ENCODE measurements around the gene RCL1. TPM values are rescaled to one million over a fixed set of nuclear protein-coding genes. Genes with fewer than 3 reads are reported as not detected.

RCL1 gene
- polyA plus RNA-seq, 3 donors from 2014 or later = 13.6 to 31.3 (median 17.0) TPM

GRCh38 chr9:4805191-4805918 is 12.6 kb downstream of the RCL1 start:
- Mint-ChIP-seq H3K9me3 (peaks cover 5 to 29% (median 14%) of the 10 kb centered on the region in 6 donors), H3K27ac (no peak overlapping the region), H3K4me3 (no peak overlapping the region), H3K4me1 (peaks cover 3 to 34% of the 10 kb centered on the region in 2 donors), H3K27me3 (ENCODE audit: low read depth in 3 of 3) (peaks cover 0 to 5% (median 0%) of the 10 kb centered on the region in 3 donors), H3K36me3 (peaks cover 17 to 28% (median 21%) of the 10 kb centered on the region in 3 donors)
- DNase-seq = no peak

- Mint-ChIP-seq H3K4me3 (no peak overlapping the region), H3K4me1 (peaks cover 5 to 44% of the 10 kb centered on the region in 2 donors), H3K9me3 (peaks cover 5 to 26% (median 17%) of the 10 kb centered on the region in 6 donors), H3K27me3 (ENCODE audit: low read depth in 3 of 3) (peaks cover 0 to 4% (median 3%) of the 10 kb centered on the region in 3 donors), H3K36me3 (peaks cover 14 to 23% (median 19%) of the 10 kb centered on the region in 3 donors), H3K27ac (no peak overlapping the region)
- DNase-seq = no peak
These were observed 17.8 kb downstream of the RCL1 start for GRCh38 chr9:4810565-4810964.

GRCh38 chr9:4811824-4812223 is 19.1 kb downstream of the RCL1 start:
- H3K36me3 Mint-ChIP-seq = peaks cover 8 to 13% (median 8%) of the 10 kb centered on the region in 3 donors
- H3K27ac Mint-ChIP-seq = no peak overlapping the region
- no peak overlapping the region for H3K4me3 Mint-ChIP-seq
- peaks cover 0 to 5% (median 3%) of the 10 kb centered on the region in 3 donors for H3K27me3 Mint-ChIP-seq (ENCODE audit: low read depth in 3 of 3)
- peaks cover 5 to 44% of the 10 kb centered on the region in 2 donors for H3K4me1 Mint-ChIP-seq
- DNase-seq = no peak
- H3K9me3 Mint-ChIP-seq = peaks cover 2 to 14% (median 5%) of the 10 kb centered on the region in 6 donors

GRCh38 chr9:4812858-4813257 is 20.1 kb downstream of the RCL1 start:
- peaks cover 0 to 7% (median 3%) of the 10 kb centered on the region in 3 donors for H3K27me3 Mint-ChIP-seq (ENCODE audit: low read depth in 3 of 3)
- H3K4me1 Mint-ChIP-seq = peaks cover 5 to 40% of the 10 kb centered on the region in 2 donors
- DNase-seq = no peak
- H3K36me3 Mint-ChIP-seq = peaks cover 2 to 7% (median 2%) of the 10 kb centered on the region in 3 donors
- H3K27ac Mint-ChIP-seq = no peak overlapping the region
- H3K4me3 Mint-ChIP-seq = no peak overlapping the region
- H3K9me3 Mint-ChIP-seq = peaks cover 0 to 10% (median 1%) of the 10 kb centered on the region in 6 donors

GRCh38 chr9:4814913-4815312 is 22.2 kb downstream of the RCL1 start:
- H3K27me3 Mint-ChIP-seq (ENCODE audit: low read depth in 3 of 3) = peaks cover 0 to 3% (median 3%) of the 10 kb centered on the region in 3 donors
- H3K9me3 Mint-ChIP-seq = peaks cover 0 to 10% (median 0%) of the 10 kb centered on the region in 6 donors
- H3K4me3 Mint-ChIP-seq = no peak overlapping the region
- peaks cover 0 to 5% (median 0%) of the 10 kb centered on the region in 3 donors for H3K36me3 Mint-ChIP-seq
- peaks cover 2 to 31% of the 10 kb centered on the region in 2 donors for H3K4me1 Mint-ChIP-seq
- no peak for DNase-seq
- H3K27ac Mint-ChIP-seq = no peak overlapping the region

GRCh38 chr9:4815381-4815956 is 22.7 kb downstream of the RCL1 start:
- no peak overlapping the region for H3K27ac Mint-ChIP-seq

GRCh38 chr9:4820168-4820567 is 27.4 kb downstream of the RCL1 start:
- no peak overlapping the region for H3K27ac Mint-ChIP-seq
- no peak overlapping the region for H3K4me3 Mint-ChIP-seq
- DNase-seq = no peak
- H3K27me3 Mint-ChIP-seq (ENCODE audit: low read depth in 3 of 3) = peaks cover 0 to 3% (median 0%) of the 10 kb centered on the region in 3 donors
- peaks cover 9 to 28% of the 10 kb centered on the region in 2 donors for H3K4me1 Mint-ChIP-seq
- no peaks in the 10 kb centered on the region for H3K36me3 Mint-ChIP-seq
- H3K9me3 Mint-ChIP-seq = peaks cover 0 to 1% (median 0%) of the 10 kb centered on the region in 6 donors

More at GRCh38 chr9:4815381-4815956, 22.7 kb downstream of the RCL1 start:
- Mint-ChIP-seq H3K4me1 (peaks cover 2 to 33% of the 10 kb centered on the region in 2 donors), H3K36me3 (peaks cover 0 to 5% (median 0%) of the 10 kb centered on the region in 3 donors), H3K9me3 (peaks cover 0 to 10% (median 0%) of the 10 kb centered on the region in 6 donors), H3K27me3 (ENCODE audit: low read depth in 3 of 3) (peaks cover 0 to 3% (median 3%) of the 10 kb centered on the region in 3 donors), H3K4me3 (no peak overlapping the region)
- DNase-seq = no peak

GRCh38 chr9:4821133-4821532 is 28.4 kb downstream of the RCL1 start:
- Mint-ChIP-seq H3K36me3 (no peaks in the 10 kb centered on the region), H3K27ac (no peak overlapping the region), H3K4me1 (peaks cover 9 to 24% of the 10 kb centered on the region in 2 donors), H3K9me3 (no peaks in the 10 kb centered on the region), H3K4me3 (no peak overlapping the region), H3K27me3 (ENCODE audit: low read depth in 3 of 3) (peaks cover 0 to 2% (median 0%) of the 10 kb centered on the region in 3 donors)
- DNase-seq = no peak

- H3K4me1 Mint-ChIP-seq = peaks cover 9 to 22% of the 10 kb centered on the region in 2 donors
These were observed 29.3 kb downstream of the RCL1 start for GRCh38 chr9:4822057-4822456.

GRCh38 chr9:4826417-4827166 is 33.8 kb downstream of the RCL1 start:
- H3K27me3 Mint-ChIP-seq (ENCODE audit: low read depth in 3 of 3) = peaks cover 0 to 2% (median 0%) of the 10 kb centered on the region in 3 donors
- no peak overlapping the region for H3K4me3 Mint-ChIP-seq
- no peak overlapping the region for H3K27ac Mint-ChIP-seq
- H3K4me1 Mint-ChIP-seq = peaks cover 7 to 10% of the 10 kb centered on the region in 2 donors
- peaks cover 0 to 11% (median 0%) of the 10 kb centered on the region in 3 donors for H3K36me3 Mint-ChIP-seq
- H3K9me3 Mint-ChIP-seq = no peaks in the 10 kb centered on the region
- DNase-seq = no peak

More at GRCh38 chr9:4822057-4822456, 29.3 kb downstream of the RCL1 start:
- H3K9me3 Mint-ChIP-seq = no peaks in the 10 kb centered on the region
- no peak for DNase-seq
- no peak overlapping the region for H3K4me3 Mint-ChIP-seq
- peak overlapping the region in 1 of 6 donors; percentile 12 for H3K27ac Mint-ChIP-seq
- peaks cover 0 to under 1% (median 0%) of the 10 kb centered on the region in 3 donors for H3K27me3 Mint-ChIP-seq (ENCODE audit: low read depth in 3 of 3)
- H3K36me3 Mint-ChIP-seq = peaks cover 0 to 3% (median 0%) of the 10 kb centered on the region in 3 donors

GRCh38 chr9:4827224-4827623 is 34.5 kb downstream of the RCL1 start:
- peaks cover 2 to 4% of the 10 kb centered on the region in 2 donors for H3K4me1 Mint-ChIP-seq
- no peaks in the 10 kb centered on the region for H3K9me3 Mint-ChIP-seq
- no peak for DNase-seq
- peaks cover 0 to 11% (median 0%) of the 10 kb centered on the region in 3 donors for H3K36me3 Mint-ChIP-seq
- no peak overlapping the region for H3K4me3 Mint-ChIP-seq
- no peak overlapping the region for H3K27ac Mint-ChIP-seq
- H3K27me3 Mint-ChIP-seq (ENCODE audit: low read depth in 3 of 3) = peaks cover 0 to 2% (median 0%) of the 10 kb centered on the region in 3 donors

- no peak for DNase-seq
- Mint-ChIP-seq H3K27me3 (ENCODE audit: low read depth in 3 of 3) (peaks cover 0 to 2% (median 0%) of the 10 kb centered on the region in 3 donors), H3K4me3 (no peak overlapping the region), H3K27ac (no peak overlapping the region), H3K4me1 (no peaks in the 10 kb centered on the region), H3K9me3 (no peaks in the 10 kb centered on the region), H3K36me3 (peaks cover 3 to 11% (median 11%) of the 10 kb centered on the region in 3 donors)
These were observed 36.0 kb downstream of the RCL1 start for GRCh38 chr9:4828761-4829160.

- Mint-ChIP-seq H3K4me1 (no peaks in the 10 kb centered on the region), H3K36me3 (peaks cover 13 to 21% (median 19%) of the 10 kb centered on the region in 3 donors), H3K27ac (no peak overlapping the region), H3K27me3 (ENCODE audit: low read depth in 3 of 3) (peaks cover 0 to 2% (median 2%) of the 10 kb centered on the region in 3 donors), H3K4me3 (no peak overlapping the region), H3K9me3 (no peaks in the 10 kb centered on the region)
- DNase-seq = no peak
These were observed 37.2 kb downstream of the RCL1 start for GRCh38 chr9:4829969-4830368.
